ENCODE measurements around the gene OLIG3. TPM values are rescaled to one million over a fixed set of nuclear protein-coding genes. Genes with fewer than 3 reads are reported as not detected.

The OLIG3 gene
- total and polyA plus RNA-seq, 2 of the 13 experiments (the other 11 are each of a cell fraction or from before 2014, with no cell fraction given): not detected

DNA sequence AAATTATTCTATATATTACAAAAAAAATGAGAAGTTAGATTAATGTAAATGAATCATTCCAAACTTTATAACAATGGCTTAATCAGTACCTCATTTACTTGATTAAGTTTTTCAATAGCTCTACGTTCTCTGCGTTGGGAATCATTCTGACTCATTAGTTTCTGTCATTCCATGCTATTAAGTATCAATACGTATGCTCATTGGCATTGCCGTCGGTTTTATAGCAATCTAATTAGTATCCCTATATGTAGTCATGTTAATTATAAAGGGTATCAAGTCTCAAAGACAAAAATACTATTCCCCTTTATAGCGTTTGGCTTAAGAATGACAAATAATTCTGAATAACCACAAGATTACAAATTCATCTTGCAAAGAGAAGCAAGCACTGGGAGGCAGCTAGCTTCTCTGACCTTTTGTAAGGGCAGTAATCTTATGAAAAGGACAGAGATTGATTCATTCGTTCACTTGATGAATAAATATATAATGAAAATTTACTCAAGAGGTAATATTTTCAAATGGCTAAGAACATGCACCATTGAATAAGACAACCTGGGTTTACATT is 41.8 kb downstream of the OLIG3 start:
- BruUV-seq (replicated peaks): no TSS peak
- TF ChIP-seq ZNF768 (CRISPR knock-in tag; IDR thresholded peaks at IDR 0.05): no peak
- Histone ChIP-seq H4K20me1 (ENCODE audit: insufficient read depth, low read length) (no peaks in the 10 kb centered on the region), H3K79me2 (ENCODE audit: insufficient read depth, low read length) (no peaks in the 10 kb centered on the region), H3K4me3 (replicated peaks in 1 of 3; ENCODE audit: insufficient read depth in 1 of 3, low read depth in 2 of 3, low read length in 3 of 3) (no peak overlapping the region), H3K27ac (ENCODE audit: extremely low read length, insufficient read depth, low read length) (no peak overlapping the region), H3K36me3 (replicated peaks in 1 of 2; ENCODE audit: control insufficient read depth in 1 of 2, insufficient read depth in 2 of 2, low read length in 2 of 2) (no peaks in the 10 kb centered on the region), H2AFZ (ENCODE audit: low read length) (no peak overlapping the region), H3K4me1 (ENCODE audit: insufficient read depth, low read length) (no peaks in the 10 kb centered on the region), H3K27me3 (ENCODE audit: control insufficient read depth in 1 of 2, insufficient read depth in 2 of 2, low read length in 2 of 2) (peaks cover 0 to 5% of the 10 kb centered on the region in 2 experiments; a peak in 1 of 5 replicates), H3K9me3 (ENCODE audit: low read length) (no peaks in the 10 kb centered on the region), H3K9ac (ENCODE audit: insufficient read depth, low read depth, low read length) (no peak overlapping the region), H3K4me2 (ENCODE audit: low read depth, low read length) (no peak overlapping the region)
- intact Hi-C loops (cut with micrococcal nuclease; ENCODE audit: unreplicated experiment) (no loop called here), in situ Hi-C loops (cut with HindIII; ENCODE audit: extremely low pct_ligation_motif_present, low pct_unique_long_range_greater_than_20kb) (no loop called here)
- ATAC-seq (no peak), DNase-seq (ENCODE audit: low spot score) (no peak), FAIRE-seq (no peak)
- ChIA-PET POLR2A (no interaction called here), CTCF (ENCODE audit: low intra/inter-chr PET ratio, low total read pairs) (no interaction called here)
- 77% methylated on average over 7 of the region's 7 CpGs for WGBS (ENCODE audit: low lambda C conversion rate)

DNA sequence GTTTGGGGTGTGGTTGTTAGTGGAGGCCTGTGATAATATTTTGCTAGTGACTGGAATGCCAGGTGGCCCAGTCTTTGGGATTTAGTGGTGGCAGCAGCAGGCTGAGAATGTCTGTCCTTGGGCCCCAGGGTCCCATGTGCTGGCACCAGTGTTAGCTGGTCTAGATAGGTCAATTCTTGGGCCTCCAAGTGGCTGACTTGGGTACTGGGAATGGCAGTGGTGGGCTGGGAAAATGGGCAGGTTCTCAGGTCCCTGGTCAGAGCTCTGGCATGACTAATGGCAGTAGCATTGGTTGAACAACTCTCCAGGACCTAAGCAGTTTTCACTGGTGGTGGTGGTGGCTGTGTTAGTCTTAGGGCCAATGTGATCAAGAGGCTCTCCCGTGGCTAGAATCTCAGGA is 50.3 kb downstream of the OLIG3 start:
- H3K4me3 ChIP-seq (replicated peaks in 1 of 3; ENCODE audit: insufficient read depth in 1 of 3, low read depth in 2 of 3, low read length in 3 of 3): no peak overlapping the region
- CTCF ChIA-PET (ENCODE audit: low intra/inter-chr PET ratio, low total read pairs): no interaction called here
- H2AFZ ChIP-seq (ENCODE audit: low read length): no peak overlapping the region
- ATAC-seq (peak; percentile 81), FAIRE-seq (no peak), DNase-seq (ENCODE audit: low spot score) (no peak)
- intact Hi-C loops (cut with micrococcal nuclease; ENCODE audit: unreplicated experiment): no loop called here
- H3K9ac ChIP-seq (ENCODE audit: insufficient read depth, low read depth, low read length): no peak overlapping the region
- no peak overlapping the region for H3K4me2 ChIP-seq (ENCODE audit: low read depth, low read length)
- no peaks in the 10 kb centered on the region for H3K4me1 ChIP-seq (ENCODE audit: insufficient read depth, low read length)
- no CpG with 5 or more reads among the region's 1 CpG for WGBS (ENCODE audit: low lambda C conversion rate)
- no peaks in the 10 kb centered on the region for H3K9me3 ChIP-seq (ENCODE audit: low read length)
- no peak overlapping the region for H3K27ac ChIP-seq (ENCODE audit: extremely low read length, insufficient read depth, low read length)
- peaks cover 0 to 5% of the 10 kb centered on the region in 2 experiments; a peak in 1 of 5 replicates for H3K27me3 ChIP-seq (ENCODE audit: control insufficient read depth in 1 of 2, insufficient read depth in 2 of 2, low read length in 2 of 2)
- BruUV-seq (replicated peaks): no TSS peak
- POLR2A ChIA-PET: no interaction called here
- H3K36me3 ChIP-seq (replicated peaks in 1 of 2; ENCODE audit: control insufficient read depth in 1 of 2, insufficient read depth in 2 of 2, low read length in 2 of 2): no peaks in the 10 kb centered on the region
- in situ Hi-C loops (cut with HindIII; ENCODE audit: extremely low pct_ligation_motif_present, low pct_unique_long_range_greater_than_20kb): no loop called here
- no peaks in the 10 kb centered on the region for H3K79me2 ChIP-seq (ENCODE audit: insufficient read depth, low read length)
- H4K20me1 ChIP-seq (ENCODE audit: insufficient read depth, low read length): no peaks in the 10 kb centered on the region
- TF ChIP-seq, protein P1, sequence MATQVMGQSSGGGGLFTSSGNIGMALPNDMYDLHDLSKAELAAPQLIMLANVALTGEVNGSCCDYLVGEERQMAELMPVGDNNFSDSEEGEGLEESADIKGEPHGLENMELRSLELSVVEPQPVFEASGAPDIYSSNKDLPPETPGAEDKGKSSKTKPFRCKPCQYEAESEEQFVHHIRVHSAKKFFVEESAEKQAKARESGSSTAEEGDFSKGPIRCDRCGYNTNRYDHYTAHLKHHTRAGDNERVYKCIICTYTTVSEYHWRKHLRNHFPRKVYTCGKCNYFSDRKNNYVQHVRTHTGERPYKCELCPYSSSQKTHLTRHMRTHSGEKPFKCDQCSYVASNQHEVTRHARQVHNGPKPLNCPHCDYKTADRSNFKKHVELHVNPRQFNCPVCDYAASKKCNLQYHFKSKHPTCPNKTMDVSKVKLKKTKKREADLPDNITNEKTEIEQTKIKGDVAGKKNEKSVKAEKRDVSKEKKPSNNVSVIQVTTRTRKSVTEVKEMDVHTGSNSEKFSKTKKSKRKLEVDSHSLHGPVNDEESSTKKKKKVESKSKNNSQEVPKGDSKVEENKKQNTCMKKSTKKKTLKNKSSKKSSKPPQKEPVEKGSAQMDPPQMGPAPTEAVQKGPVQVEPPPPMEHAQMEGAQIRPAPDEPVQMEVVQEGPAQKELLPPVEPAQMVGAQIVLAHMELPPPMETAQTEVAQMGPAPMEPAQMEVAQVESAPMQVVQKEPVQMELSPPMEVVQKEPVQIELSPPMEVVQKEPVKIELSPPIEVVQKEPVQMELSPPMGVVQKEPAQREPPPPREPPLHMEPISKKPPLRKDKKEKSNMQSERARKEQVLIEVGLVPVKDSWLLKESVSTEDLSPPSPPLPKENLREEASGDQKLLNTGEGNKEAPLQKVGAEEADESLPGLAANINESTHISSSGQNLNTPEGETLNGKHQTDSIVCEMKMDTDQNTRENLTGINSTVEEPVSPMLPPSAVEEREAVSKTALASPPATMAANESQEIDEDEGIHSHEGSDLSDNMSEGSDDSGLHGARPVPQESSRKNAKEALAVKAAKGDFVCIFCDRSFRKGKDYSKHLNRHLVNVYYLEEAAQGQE (IDR thresholded peaks at IDR 0.05; ENCODE audit: borderline replicate concordance in 1 of 2, low read depth in 1 of 2, low read length in 2 of 2): no peak
- TF ChIP-seq ZNF768 (CRISPR knock-in tag; IDR thresholded peaks at IDR 0.05) (no peak), HDAC2 (CRISPR knock-in tag; IDR thresholded peaks at IDR 0.05) (no peak), NR3C1 (CRISPR knock-in tag; IDR thresholded peaks at IDR 0.05) (no peak), MTA3 (CRISPR knock-in tag; IDR thresholded peaks at IDR 0.05) (no peak), ZNF101 (CRISPR knock-in tag; IDR thresholded peaks at IDR 0.05; ENCODE audit: borderline replicate concordance, low read depth) (no peak), NCOA5 (CRISPR knock-in tag; IDR thresholded peaks at IDR 0.05) (no peak), IRF2 (CRISPR knock-in tag; IDR thresholded peaks at IDR 0.05) (no peak), ZNF546 (CRISPR knock-in tag; conservative IDR thresholded peaks at IDR 0.05) (no peak), ZNF7 (CRISPR knock-in tag; IDR thresholded peaks at IDR 0.05) (no peak)
- TF ChIP-seq, protein P2, sequence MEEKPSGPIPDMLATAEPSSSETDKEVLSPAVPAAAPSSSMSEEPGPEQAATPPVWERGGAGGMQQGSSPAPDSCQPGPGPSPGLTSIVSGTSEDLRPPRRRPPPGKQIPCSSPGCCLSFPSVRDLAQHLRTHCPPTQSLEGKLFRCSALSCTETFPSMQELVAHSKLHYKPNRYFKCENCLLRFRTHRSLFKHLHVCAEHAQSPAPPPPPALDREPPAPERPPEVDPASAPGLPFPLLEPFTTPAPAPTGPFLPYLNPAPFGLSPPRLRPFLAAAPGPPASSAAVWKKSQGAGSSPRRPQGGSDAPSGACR (CRISPR knock-in tag; IDR thresholded peaks at IDR 0.05): no peak
- TF ChIP-seq, protein P3, sequence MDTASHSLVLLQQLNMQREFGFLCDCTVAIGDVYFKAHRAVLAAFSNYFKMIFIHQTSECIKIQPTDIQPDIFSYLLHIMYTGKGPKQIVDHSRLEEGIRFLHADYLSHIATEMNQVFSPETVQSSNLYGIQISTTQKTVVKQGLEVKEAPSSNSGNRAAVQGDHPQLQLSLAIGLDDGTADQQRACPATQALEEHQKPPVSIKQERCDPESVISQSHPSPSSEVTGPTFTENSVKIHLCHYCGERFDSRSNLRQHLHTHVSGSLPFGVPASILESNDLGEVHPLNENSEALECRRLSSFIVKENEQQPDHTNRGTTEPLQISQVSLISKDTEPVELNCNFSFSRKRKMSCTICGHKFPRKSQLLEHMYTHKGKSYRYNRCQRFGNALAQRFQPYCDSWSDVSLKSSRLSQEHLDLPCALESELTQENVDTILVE (CRISPR knock-in tag; IDR thresholded peaks at IDR 0.05): no peak

Data from HepG2 (cell line).